PC-3 (cell line): Measurements from ENCODE around the gene POMT2. TPM values are rescaled to one million over a fixed set of nuclear protein-coding genes. Genes with fewer than 3 reads are reported as not detected.

Experiments
- ATAC-seq: fragments of 200-7000 bp; cut with Tn5 transposase; 2 replicates; pipeline ENCODE4 v1.9.1; 2020; ENCODE audit warnings: mild to moderate bottlenecking, moderate library complexity
- BruUV-seq: library from RNA; stranded (reverse); fragments of 400-500 nt; replicated peaks from 2 replicates; lab custom pipeline; 2021; lab: Mats Ljungman, UMichigan
- CTCF ChIA-PET: fragments of 300-600 bp; sonication (Branson Sonifier 250); formaldehyde crosslinking; loops from one replicate; lab custom pipeline; 2022; ENCODE audit warnings: antibody characterized with exemption; lab: Charles Lee
- POLR2A ChIA-PET: fragments of 300-600 bp; sonication (Branson Sonifier 250); formaldehyde crosslinking; loops from one replicate; lab custom pipeline; 2022; ENCODE audit warnings: antibody characterized with exemption; ENCODE audit not compliant: unreplicated experiment; lab: Charles Lee
- DNase-seq: peaks from one replicate; pipeline ENCODE4 v3.0.0-alpha.2; 2015
- H2AFZ ChIP-seq: fragments of 300-600 bp; sonication (generic); 2 replicates; pipeline ENCODE4 v1.6.0; 2016; ENCODE audit warnings: antibody characterized with exemption, low read length
- H3F3A ChIP-seq: fragments of 300-600 bp; sonication (generic); one replicate; pipeline ENCODE4 v1.6.0; 2017; ENCODE audit warnings: antibody characterized with exemption, low read length, control low read depth, mild to moderate bottlenecking; ENCODE audit not compliant: unreplicated experiment
- H3K27ac ChIP-seq: fragments of 300-600 bp; sonication (generic); 2 replicates; pipeline ENCODE4 v1.5.1; 2016; ENCODE audit warnings: mild to moderate bottlenecking, low read length
- H3K27me3 ChIP-seq: fragments of 300-600 bp; sonication (generic); 2 replicates; pipeline ENCODE4 v1.6.1; 2016; ENCODE audit warnings: low read length, mixed read lengths
- H3K36me3 ChIP-seq: fragments of 300-600 bp; sonication (generic); 2 replicates; pipeline ENCODE4 v1.6.1; 2016; ENCODE audit warnings: low read depth, mixed run types, low read length, mixed read lengths
- H3K4me1 ChIP-seq: fragments of 300-600 bp; sonication (generic); 2 replicates; pipeline ENCODE4 v1.5.1; 2016; ENCODE audit warnings: low read length; ENCODE audit not compliant: insufficient read depth
- H3K4me2 ChIP-seq: fragments of 300-600 bp; sonication (generic); 2 replicates; pipeline ENCODE4 v1.6.0; 2016; ENCODE audit warnings: low read length
- H3K4me3 ChIP-seq: fragments of 300-600 bp; sonication (generic); 2 replicates; pipeline ENCODE4 v1.5.1; 2016; ENCODE audit warnings: mild to moderate bottlenecking, low read length, mixed read lengths
- H3K79me2 ChIP-seq: fragments of 300-600 bp; sonication (generic); 2 replicates; pipeline ENCODE4 v1.6.1; 2017; ENCODE audit warnings: low read length, mixed read lengths
- H3K9ac ChIP-seq: fragments of 300-600 bp; sonication (generic); 2 replicates; pipeline ENCODE4 v1.6.0; 2016; ENCODE audit warnings: mild to moderate bottlenecking, low read length
- H3K9me2 ChIP-seq: fragments of 300-600 bp; sonication (generic); replicated peaks from 2 replicates; pipeline ENCODE4 v1.6.1; 2016; ENCODE audit warnings: mixed run types, low read length, mixed read lengths
- H3K9me3 ChIP-seq: fragments of 300-600 bp; sonication (generic); 2 replicates; pipeline ENCODE4 v1.6.1; 2016; ENCODE audit warnings: low read length, mixed read lengths
- H4K20me1 ChIP-seq: fragments of 300-600 bp; sonication (generic); 2 replicates; pipeline ENCODE4 v1.6.1; 2016; ENCODE audit warnings: low read length, mixed read lengths
- CTCF ChIP-seq: fragments of 300-600 bp; sonication (generic); conservative IDR thresholded peaks from 2 replicates; pipeline ENCODE4 v1.5.1; 2017; ENCODE audit warnings: antibody characterized with exemption, low read depth, mild to moderate bottlenecking, low read length
- EZH2 ChIP-seq: fragments of 300-600 bp; sonication (generic); IDR thresholded peaks from one replicate; pipeline ENCODE4 v1.6.1; 2017; ENCODE audit warnings: antibody characterized with exemption, mild to moderate bottlenecking, low read length; ENCODE audit not compliant: unreplicated experiment
- EZH2phosphoT487 ChIP-seq: fragments of 300-600 bp; sonication (generic); IDR thresholded peaks from 2 replicates; pipeline ENCODE4 v1.6.1; 2018; ENCODE audit warnings: mild to moderate bottlenecking, antibody characterized with exemption, low read length, borderline replicate concordance
- intact Hi-C: fragments of 100-400 bp; cut with micrococcal nuclease; formaldehyde crosslinking; loops from 2 replicates; pipeline ENCODE4 v1.9.0; 2023
- total RNA-seq: library from RNA; depleted of rRNA; stranded (reverse); fragments of >200 nt; gene quantifications from 2 replicates; pipeline ENCODE4 v1.2.3, GENCODE V29; 2014

The POMT2 gene
- total RNA-seq, 1 experiment from 2014 or later, result 67.6 TPM

DNA sequence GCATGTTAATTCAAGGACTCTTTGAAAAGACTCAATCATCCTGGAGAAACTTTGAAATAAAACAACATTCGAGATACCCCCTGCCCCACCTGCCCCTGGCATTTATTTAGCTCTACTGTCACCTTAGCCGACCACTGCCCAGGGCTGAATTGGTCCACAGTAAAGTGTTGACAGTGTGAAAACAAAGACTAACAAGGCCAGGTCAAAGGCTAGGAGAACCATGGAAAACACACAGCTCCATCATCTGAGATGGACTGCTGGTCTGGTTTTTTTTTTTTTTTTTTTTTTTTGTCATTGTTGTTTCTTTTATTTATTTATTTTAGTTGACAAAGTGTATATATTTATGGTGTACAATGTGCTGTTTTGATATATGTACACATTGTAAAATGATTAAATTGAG, 25.8 kb upstream of the POMT2 start:
- H3K79me2 ChIP-seq, result no peaks in the 10 kb centered on the region
- no peak overlapping the region for H3K27ac ChIP-seq
- ATAC-seq, result no peak
- no peak overlapping the region for H3K4me3 ChIP-seq
- H3K36me3 ChIP-seq, result no peaks in the 10 kb centered on the region; the same call in 1 of the 2 replicates
- no peaks in the 10 kb centered on the region for H3K9me2 ChIP-seq
- H3K9ac ChIP-seq, result no peak overlapping the region
- H3K4me1 ChIP-seq, result no peaks in the 10 kb centered on the region
- no peaks in the 10 kb centered on the region for H3K27me3 ChIP-seq
- no peak for TF ChIP-seq CTCF
- TF ChIP-seq EZH2, result no peak
- TF ChIP-seq EZH2phosphoT487, result no peak
- DNase-seq, result no peak
- BruUV-seq, result no TSS peak
- no peak overlapping the region for H2AFZ ChIP-seq
- no peaks in the 10 kb centered on the region for H3K9me3 ChIP-seq
- no peaks in the 10 kb centered on the region for H3F3A ChIP-seq
- POLR2A ChIA-PET, result no interaction called here
- CTCF ChIA-PET, result no interaction called here
- no peaks in the 10 kb centered on the region for H4K20me1 ChIP-seq
- H3K4me2 ChIP-seq, result no peak overlapping the region
- intact Hi-C loops, result no loop called here

DNA sequence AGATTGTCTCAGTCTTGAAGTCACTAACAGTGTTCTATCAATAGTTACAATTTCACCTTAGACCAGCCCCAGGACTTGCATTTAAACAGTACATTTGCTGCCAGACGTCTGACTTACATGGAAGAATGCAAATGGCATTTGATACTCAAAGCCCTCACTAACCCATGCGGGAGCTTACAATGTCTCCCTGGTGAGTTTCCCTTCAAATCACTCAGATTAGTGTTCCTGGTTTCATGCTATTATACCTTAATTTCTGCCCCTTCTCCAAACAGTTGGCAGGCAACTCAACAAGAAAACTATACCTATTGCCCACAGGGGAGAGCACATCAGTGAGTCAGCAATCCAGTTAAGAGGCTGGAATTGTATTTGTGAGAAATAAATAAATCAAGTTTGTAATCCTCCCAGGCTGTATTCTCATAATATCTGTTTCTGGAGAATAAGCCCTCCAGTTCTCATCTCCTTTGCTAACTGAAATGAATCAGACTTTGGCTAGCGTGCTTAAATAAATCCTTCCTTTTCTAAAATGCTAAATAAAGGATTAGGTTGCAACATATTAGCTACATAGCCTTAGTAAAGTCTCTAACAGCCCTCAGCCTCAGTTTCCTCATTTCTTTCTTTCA, 23.8 kb upstream of the POMT2 start:
- no peak overlapping the region for H3K9ac ChIP-seq
- no peak overlapping the region for H3K27ac ChIP-seq
- H3K4me3 ChIP-seq, result no peak overlapping the region
- H3K9me3 ChIP-seq, result no peaks in the 10 kb centered on the region
- intact Hi-C loops, result no loop called here
- H3K4me1 ChIP-seq, result no peaks in the 10 kb centered on the region
- H3K4me2 ChIP-seq, result no peak overlapping the region
- H3K9me2 ChIP-seq, result no peaks in the 10 kb centered on the region
- ChIA-PET CTCF (no interaction called here), POLR2A (no interaction called here)
- no peaks in the 10 kb centered on the region for H3K27me3 ChIP-seq
- H3K36me3 ChIP-seq, result no peaks in the 10 kb centered on the region; the same call in 1 of the 2 replicates
- DNase-seq (peak; percentile 20), ATAC-seq (no peak)
- no peaks in the 10 kb centered on the region for H3K79me2 ChIP-seq
- H3F3A ChIP-seq, result no peaks in the 10 kb centered on the region
- no peak overlapping the region for H2AFZ ChIP-seq
- BruUV-seq, result no TSS peak
- TF ChIP-seq CTCF (no peak), EZH2 (no peak), EZH2phosphoT487 (no peak)
- H4K20me1 ChIP-seq, result no peaks in the 10 kb centered on the region

- no peak overlapping the region for H3K4me3 ChIP-seq
- no peaks in the 10 kb centered on the region; the same call in 1 of the 2 replicates for H3K36me3 ChIP-seq
- H3F3A ChIP-seq, result no peaks in the 10 kb centered on the region
- BruUV-seq, result no TSS peak
- H2AFZ ChIP-seq, result no peak overlapping the region
- no peaks in the 10 kb centered on the region for H4K20me1 ChIP-seq
- no peak for ATAC-seq
- H3K27ac ChIP-seq, result no peak overlapping the region
- no peak overlapping the region for H3K4me2 ChIP-seq
- H3K27me3 ChIP-seq, result no peaks in the 10 kb centered on the region
- no peak overlapping the region for H3K9ac ChIP-seq
- no peaks in the 10 kb centered on the region for H3K9me2 ChIP-seq
- H3K79me2 ChIP-seq, result no peaks in the 10 kb centered on the region
- H3K9me3 ChIP-seq, result no peaks in the 10 kb centered on the region
- intact Hi-C loops, result no loop called here
- DNase-seq, result no peak
- ChIA-PET POLR2A (no interaction called here), CTCF (no interaction called here)
- no peaks in the 10 kb centered on the region for H3K4me1 ChIP-seq
- TF ChIP-seq EZH2phosphoT487 (no peak), CTCF (no peak), EZH2 (no peak)
Measured at GRCh38 chr14:77343662-77344061, 23.0 kb upstream of the POMT2 start.
